Measurements from ENCODE around the gene MACC1.
A peak's percentile ranks its signal among the peaks of the same experiment; 100 is the strongest.

Gene MACC1

GRCh38 chr7:20183086-20183485 lies 34.1 kb downstream of the MACC1 start:
- no peak for DNase-seq (ENCODE audit: low spot score)
- FAIRE-seq, result no peak

DNA sequence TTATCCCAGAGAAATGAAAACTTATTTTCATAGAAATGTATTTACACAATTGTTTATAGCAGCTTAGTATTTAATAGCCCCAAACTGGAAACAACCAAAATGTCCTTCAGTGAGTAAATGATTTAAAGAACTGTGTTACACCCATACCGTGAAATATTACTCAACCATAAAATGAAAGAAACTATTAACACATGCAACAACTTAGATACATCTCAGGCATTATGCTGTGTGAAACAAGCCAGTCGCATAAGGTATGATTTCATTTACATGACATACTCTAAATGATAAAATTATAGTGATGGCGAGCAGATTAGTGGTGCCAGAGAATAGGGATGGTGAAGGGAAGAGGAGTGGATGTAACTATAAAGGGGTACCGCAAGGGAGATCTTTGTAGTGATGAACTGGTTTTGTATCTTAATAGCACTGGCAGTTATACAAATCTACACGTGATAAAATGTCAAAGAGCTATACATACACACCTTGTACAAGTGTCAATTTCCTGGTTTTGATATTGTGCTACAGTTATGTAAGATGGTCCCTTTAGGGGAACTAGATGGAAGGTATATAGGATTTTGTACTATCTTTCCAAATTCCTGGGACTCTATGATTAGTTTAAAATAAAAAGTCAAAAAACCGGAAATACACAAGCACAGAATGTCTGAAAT lies 40.5 kb downstream of the MACC1 start:
- DNase-seq (ENCODE audit: low spot score) (no peak), FAIRE-seq (no peak)

DNA sequence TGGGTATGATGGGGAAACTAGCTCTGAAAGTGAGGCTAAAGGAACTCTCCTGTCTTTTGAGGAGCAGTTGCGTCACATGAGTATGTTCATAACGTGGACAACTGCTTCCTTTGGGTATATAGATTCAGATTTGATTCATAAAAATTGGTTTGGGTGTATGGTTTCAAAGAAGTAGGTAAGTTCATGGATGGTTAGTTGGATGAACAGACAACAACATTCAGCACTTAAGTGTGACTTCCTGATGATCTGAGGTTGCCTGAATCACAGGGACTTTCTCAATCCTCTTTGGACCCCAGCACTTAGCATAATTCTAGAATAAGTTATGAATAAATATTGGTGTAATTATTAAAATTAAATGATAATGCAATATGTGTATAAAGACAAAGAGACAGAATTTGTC lies 43.4 kb downstream of the MACC1 start:
- FAIRE-seq (no peak), DNase-seq (ENCODE audit: low spot score) (no peak)

GRCh38 chr7:20172736-20173334 lies 44.3 kb downstream of the MACC1 start:
- DNase-seq (ENCODE audit: low spot score) (peak; percentile 60), FAIRE-seq (peak; percentile 55)

GRCh38 chr7:20170633-20171032 lies 46.6 kb downstream of the MACC1 start:
- FAIRE-seq, result no peak

DNA sequence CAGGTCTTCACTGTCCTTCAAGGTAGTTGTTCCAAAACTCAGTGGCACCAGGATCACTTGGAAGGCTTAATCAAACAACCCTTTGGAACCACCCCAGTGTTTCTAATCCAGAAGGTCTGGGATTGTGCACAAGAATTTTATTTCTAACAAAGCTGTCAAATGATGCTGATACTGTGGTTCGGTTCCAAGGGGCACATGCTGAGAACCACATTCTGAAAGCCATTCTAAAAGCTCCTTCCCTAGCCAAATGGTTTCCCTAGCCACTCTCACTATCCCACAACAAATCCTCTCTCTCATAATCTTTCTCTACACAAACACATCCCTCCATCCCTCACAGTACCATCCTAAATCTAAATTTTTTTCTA lies 52.1 kb downstream of the MACC1 start:
- no peak for DNase-seq (ENCODE audit: low spot score)
- no peak for FAIRE-seq

More at GRCh38 chr7:20170633-20171032, 46.6 kb downstream of the MACC1 start:
- DNase-seq (ENCODE audit: low spot score), result no peak

- FAIRE-seq, result no peak
Observed at GRCh38 chr7:20164425-20165145, 52.6 kb downstream of the MACC1 start.

GRCh38 chr7:20162665-20163064 lies 54.5 kb downstream of the MACC1 start:
- FAIRE-seq (no peak), DNase-seq (ENCODE audit: low spot score) (no peak)

More at GRCh38 chr7:20164425-20165145, 52.6 kb downstream of the MACC1 start:
- no peak for DNase-seq (ENCODE audit: low spot score)

GRCh38 chr7:20159226-20159747 lies 57.9 kb downstream of the MACC1 start:
- DNase-seq (ENCODE audit: low spot score) (no peak), FAIRE-seq (no peak)

DNA sequence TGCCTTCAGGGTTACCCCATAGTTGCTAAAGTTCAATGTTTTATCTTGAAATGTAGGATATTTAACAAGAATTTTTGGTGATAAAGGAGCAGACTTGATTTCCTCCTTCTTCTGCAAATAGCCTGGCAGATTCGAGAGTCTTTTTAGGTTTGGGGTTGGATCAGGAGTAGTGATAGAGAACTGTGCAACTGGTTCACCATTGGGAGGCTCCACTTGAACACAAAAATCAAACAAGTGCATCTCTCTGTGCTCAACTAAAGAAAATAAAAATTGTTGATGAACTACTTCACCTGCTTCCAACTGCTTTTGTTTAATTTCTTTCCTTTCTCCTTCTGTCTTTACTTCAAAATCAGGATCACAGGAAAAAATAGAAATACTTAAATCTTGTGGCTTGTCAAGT lies 58.5 kb downstream of the MACC1 start:
- FAIRE-seq, result no peak

GRCh38 chr7:20157456-20157855 lies 59.7 kb downstream of the MACC1 start:
- DNase-seq (ENCODE audit: low spot score), result no peak
- FAIRE-seq, result no peak

More for the DNA sequence above, 58.5 kb downstream of the MACC1 start:
- DNase-seq (ENCODE audit: low spot score), result no peak

DNA sequence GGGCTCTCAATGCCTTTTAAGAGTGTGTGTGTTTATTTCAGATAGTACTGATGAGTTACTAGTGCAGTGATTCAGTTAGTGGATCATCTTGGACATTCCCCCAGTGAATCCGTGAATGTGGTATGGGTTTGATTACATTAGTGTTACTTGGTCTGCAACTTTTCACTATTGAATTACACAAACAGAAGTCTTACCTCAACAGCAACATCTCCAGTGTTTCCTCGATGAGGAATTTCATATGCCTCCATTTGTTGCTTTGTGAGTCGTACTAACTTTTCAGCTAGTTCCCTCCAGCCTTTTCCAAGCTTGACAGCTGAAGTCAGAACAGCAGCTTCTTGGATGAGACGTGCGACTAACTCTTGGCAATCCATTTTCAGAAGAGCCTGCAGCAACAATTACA lies 63.2 kb downstream of the MACC1 start:
- no peak for FAIRE-seq
- no peak for DNase-seq (ENCODE audit: low spot score)

DNA sequence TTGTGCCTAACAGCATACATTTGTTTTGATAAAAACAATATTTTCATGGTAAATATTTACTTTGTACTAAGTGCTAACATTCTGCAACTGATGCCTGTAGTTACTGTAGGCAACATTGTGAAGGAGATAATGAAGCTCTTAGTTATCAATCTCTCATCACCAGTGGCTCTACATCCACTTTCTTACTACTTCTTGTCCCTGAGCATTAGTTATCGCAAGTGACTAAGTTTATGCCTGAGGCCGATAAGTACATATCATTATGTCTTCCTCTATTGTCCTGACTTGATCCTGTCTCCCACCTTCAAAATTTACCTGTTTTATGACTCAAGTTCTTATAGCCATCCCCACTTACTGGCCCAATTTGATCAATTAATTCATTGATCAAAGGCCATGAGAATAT lies 63.6 kb downstream of the MACC1 start:
- no peak for DNase-seq (ENCODE audit: low spot score)
- no peak for FAIRE-seq

- DNase-seq (ENCODE audit: low spot score) (no peak), FAIRE-seq (no peak)
Observed at GRCh38 chr7:20152511-20152910, 64.7 kb downstream of the MACC1 start.

GRCh38 chr7:20151708-20152456 lies 65.3 kb downstream of the MACC1 start:
- FAIRE-seq, result no peak
- DNase-seq (ENCODE audit: low spot score), result no peak

- no peak for FAIRE-seq
- no peak for DNase-seq (ENCODE audit: low spot score)
Observed at GRCh38 chr7:20146451-20146850, 70.7 kb downstream of the MACC1 start.

- FAIRE-seq, result no peak
- DNase-seq (ENCODE audit: low spot score), result no peak
Observed at GRCh38 chr7:20144801-20145200, 72.4 kb downstream of the MACC1 start.

- FAIRE-seq (no peak), DNase-seq (ENCODE audit: low spot score) (no peak)
Observed at GRCh38 chr7:20141666-20142065, 75.5 kb downstream of the MACC1 start.

DNA sequence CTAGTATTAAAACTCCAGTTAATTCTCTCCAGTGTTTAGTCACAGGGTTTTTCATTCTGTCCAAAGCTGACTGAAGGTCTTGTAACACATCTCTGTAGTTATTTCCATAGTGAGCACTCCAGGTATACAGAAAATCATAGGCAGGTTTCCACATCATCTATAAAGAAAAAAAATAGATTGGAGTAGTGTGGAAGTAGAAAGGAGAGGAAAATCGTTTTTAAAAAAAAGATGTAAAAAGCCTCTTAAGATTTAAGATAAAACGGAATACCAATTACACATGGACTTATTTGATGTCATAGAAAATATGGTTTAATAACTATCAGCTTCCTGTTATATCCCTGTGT lies 76.2 kb downstream of the MACC1 start:
- FAIRE-seq (no peak), DNase-seq (ENCODE audit: low spot score) (no peak)

DNA sequence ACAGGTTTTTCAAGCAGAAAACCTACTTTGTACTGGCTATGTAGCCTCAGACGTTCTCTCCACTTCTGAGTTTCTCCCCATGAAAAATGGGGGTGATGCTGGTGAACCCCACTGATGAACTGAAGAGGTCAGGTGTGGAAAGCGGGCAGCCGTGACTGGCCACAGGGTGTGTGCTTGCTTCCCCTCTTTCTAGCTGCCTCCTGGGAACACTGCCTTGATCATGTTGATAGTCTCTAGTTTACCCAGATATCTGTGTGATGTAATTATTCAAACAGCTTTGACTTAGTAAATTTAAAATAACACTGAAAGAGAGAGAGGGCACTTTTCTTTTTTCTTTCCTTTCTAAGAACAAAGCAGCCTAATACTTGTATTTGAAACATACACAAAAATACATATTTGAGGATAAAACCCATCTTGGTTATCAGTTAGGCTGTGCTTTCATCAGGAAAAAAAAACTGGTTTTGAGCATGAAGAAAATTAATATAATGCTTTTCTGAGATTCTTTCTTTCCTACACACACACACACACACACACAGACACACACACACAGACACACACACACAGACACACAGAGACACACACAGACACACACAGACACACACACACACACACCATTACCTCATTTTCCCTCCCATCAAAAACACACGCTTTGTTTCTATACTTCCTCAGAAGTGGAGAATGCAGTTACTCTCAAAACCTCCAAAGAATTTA lies 76.7 kb downstream of the MACC1 start:
- DNase-seq (ENCODE audit: low spot score) (no peak), FAIRE-seq (no peak)

DNA sequence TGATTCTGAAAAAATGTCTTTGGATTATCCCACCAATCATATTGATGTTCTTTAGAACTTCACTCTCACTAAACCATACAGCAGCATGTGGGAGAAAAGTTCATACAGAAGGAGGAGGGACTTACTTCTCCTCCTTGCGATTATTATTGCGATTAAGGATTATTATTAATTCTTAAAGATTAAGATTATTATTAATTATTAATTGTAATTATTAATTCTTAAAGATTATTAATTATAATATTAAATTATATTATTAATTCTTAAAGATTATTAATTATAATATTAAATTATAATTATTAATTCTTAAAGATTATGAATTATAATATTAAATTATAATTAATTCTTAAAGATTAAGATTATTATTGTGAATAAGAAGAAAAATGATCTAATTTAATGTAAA lies 80.5 kb downstream of the MACC1 start:
- FAIRE-seq, result peak; percentile 96
- DNase-seq (ENCODE audit: low spot score), result no peak
